ENCODE data around the gene HOXD12.

DNA sequence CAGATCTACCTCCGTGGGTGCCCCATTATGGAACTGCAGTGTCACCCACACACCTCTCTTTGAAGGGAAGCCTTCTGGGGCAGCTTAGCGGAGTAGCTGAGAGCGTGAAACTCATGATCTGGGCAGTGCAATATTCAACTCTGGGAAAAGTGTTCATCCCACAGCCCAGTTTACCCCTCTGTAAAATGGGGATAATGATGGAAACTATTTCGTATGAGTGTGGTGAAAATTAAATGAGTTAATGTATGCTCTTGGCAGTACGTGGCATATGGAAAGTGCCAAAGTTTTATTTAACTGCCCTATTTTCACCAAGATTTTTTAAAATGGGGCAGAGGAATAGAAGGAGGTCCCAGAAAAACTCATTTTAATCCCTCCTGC lies 27.3 kb upstream of the HOXD12 start:
- TF ChIP-seq CTCF (IDR thresholded peaks at IDR 0.05) (no peak), POLR2A (IDR thresholded peaks at IDR 0.05) (no peak), EP300 (IDR thresholded peaks at IDR 0.05) (no peak)
